Measurements from ENCODE around the gene AKT3.
"Not testable (repeated sequence)": the region's sequence is repeated elsewhere in the genome, so short reads cannot be mapped to it uniquely, and the experiment has no call there.

The AKT3 gene

GRCh38 chr1:243850202-243850451, at the start of gene AKT3:
Gene AKT3, minus strand, starts transcription at chr1:243850243. Its CDS starts 7,073 bp downstream, at chr1:243843170.
- no peak for DNase-seq (ENCODE audit: low read depth in 1 of 2, low spot score in 1 of 2)

- no peak for DNase-seq (ENCODE audit: low read depth in 1 of 2, low spot score in 1 of 2)
Measured at GRCh38 chr1:243898278-243898677, 48.2 kb upstream of the AKT3 start.

- no peak for DNase-seq (ENCODE audit: low read depth in 1 of 2, low spot score in 1 of 2)
Measured at GRCh38 chr1:243896313-243896712, 46.3 kb upstream of the AKT3 start.

- DNase-seq (ENCODE audit: low read depth in 1 of 2, low spot score in 1 of 2): no peak
Measured at GRCh38 chr1:243892456-243892855, 42.4 kb upstream of the AKT3 start.

GRCh38 chr1:243890576-243890975, 40.5 kb upstream of the AKT3 start:
- no peak for DNase-seq (ENCODE audit: low read depth in 1 of 2, low spot score in 1 of 2)

- DNase-seq (ENCODE audit: low read depth in 1 of 2, low spot score in 1 of 2): no peak
Measured at GRCh38 chr1:243885806-243886205, 35.8 kb upstream of the AKT3 start.

GRCh38 chr1:243884603-243885002, 34.6 kb upstream of the AKT3 start:
- DNase-seq (ENCODE audit: low read depth in 1 of 2, low spot score in 1 of 2): no peak

GRCh38 chr1:243883551-243883950, 33.5 kb upstream of the AKT3 start:
- no peak for DNase-seq (ENCODE audit: low read depth in 1 of 2, low spot score in 1 of 2)

GRCh38 chr1:243882276-243882675, 32.2 kb upstream of the AKT3 start:
- DNase-seq (ENCODE audit: low read depth in 1 of 2, low spot score in 1 of 2): no peak

- not testable (repeated sequence) for DNase-seq (ENCODE audit: low read depth in 1 of 2, low spot score in 1 of 2)
Measured at GRCh38 chr1:243877058-243877457, 27.0 kb upstream of the AKT3 start.

GRCh38 chr1:243855616-243856318, 5.7 kb upstream of the AKT3 start:
- no peak for DNase-seq (ENCODE audit: low read depth in 1 of 2, low spot score in 1 of 2)

- DNase-seq (ENCODE audit: low read depth in 1 of 2, low spot score in 1 of 2): no peak
Measured at GRCh38 chr1:243851765-243852164, 1.7 kb upstream of the AKT3 start.

- no peak for DNase-seq (ENCODE audit: low read depth in 1 of 2, low spot score in 1 of 2)
Measured at GRCh38 chr1:243851257-243851756, 1.3 kb upstream of the AKT3 start.

GRCh38 chr1:243850452-243851256, 611 bp upstream of the AKT3 start:
- peak; percentile 63 to 82 for DNase-seq (ENCODE audit: low read depth in 1 of 2, low spot score in 1 of 2)

- DNase-seq (ENCODE audit: low read depth in 1 of 2, low spot score in 1 of 2): peak; percentile 25 to 73
Measured at GRCh38 chr1:243849421-243850201, 432 bp downstream of the AKT3 start.

- peak; percentile 8 to 31 for DNase-seq (ENCODE audit: low read depth in 1 of 2, low spot score in 1 of 2)
Measured at GRCh38 chr1:243848858-243849420, 1.1 kb downstream of the AKT3 start.

- DNase-seq (ENCODE audit: low read depth in 1 of 2, low spot score in 1 of 2): no peak
Measured at GRCh38 chr1:243848165-243848857, 1.7 kb downstream of the AKT3 start.

GRCh38 chr1:243846761-243847160, 3.3 kb downstream of the AKT3 start:
- DNase-seq (ENCODE audit: low read depth in 1 of 2, low spot score in 1 of 2): no peak

- DNase-seq (ENCODE audit: low read depth in 1 of 2, low spot score in 1 of 2): no peak
Measured at GRCh38 chr1:243845888-243846287, 4.2 kb downstream of the AKT3 start.

- DNase-seq (ENCODE audit: low read depth in 1 of 2, low spot score in 1 of 2): no peak
Measured at GRCh38 chr1:243844186-243844585, 5.9 kb downstream of the AKT3 start.

- DNase-seq (ENCODE audit: low read depth in 1 of 2, low spot score in 1 of 2): no peak
Measured at GRCh38 chr1:243842978-243843511, 7.0 kb downstream of the AKT3 start.
